NCI-H1048 (cell line): ENCODE measurements around the gene ARHGEF5.
A peak's percentile ranks its signal among the peaks of the same experiment; 100 is the strongest.
"Not testable (repeated sequence)": the region's sequence is repeated elsewhere in the genome, so short reads cannot be mapped to it uniquely, and the experiment has no call there.

Source experiments
- DNase-seq: peaks from one replicate; lab custom pipeline; 2025; lab: John Stamatoyannopoulos, UW

ARHGEF5 gene

GRCh38 chr7:144384071-144384470 lies 28.9 kb downstream of the ARHGEF5 start:
- DNase-seq: no peak

- no peak for DNase-seq
These were observed 29.5 kb downstream of the ARHGEF5 start for GRCh38 chr7:144384555-144385245.

- DNase-seq: no peak
These were observed 31.5 kb downstream of the ARHGEF5 start for GRCh38 chr7:144386741-144387140.

- no peak for DNase-seq
These were observed 33.7 kb downstream of the ARHGEF5 start for GRCh38 chr7:144388950-144389349.

- no peak for DNase-seq
These were observed 35.3 kb downstream of the ARHGEF5 start for GRCh38 chr7:144390481-144390880.

GRCh38 chr7:144391014-144391413 lies 35.8 kb downstream of the ARHGEF5 start:
- no peak for DNase-seq

GRCh38 chr7:144391823-144392255 lies 36.6 kb downstream of the ARHGEF5 start:
- DNase-seq: no peak

GRCh38 chr7:144397086-144397485 lies 41.9 kb downstream of the ARHGEF5 start:
- DNase-seq: no peak

GRCh38 chr7:144398291-144398690 lies 43.1 kb downstream of the ARHGEF5 start:
- no peak for DNase-seq

GRCh38 chr7:144398911-144399310 lies 43.7 kb downstream of the ARHGEF5 start:
- no peak for DNase-seq

GRCh38 chr7:144399946-144400345 lies 44.7 kb downstream of the ARHGEF5 start:
- DNase-seq: no peak

- no peak for DNase-seq
These were observed 46.3 kb downstream of the ARHGEF5 start for GRCh38 chr7:144401490-144401889.

- no peak for DNase-seq
These were observed 47.9 kb downstream of the ARHGEF5 start for GRCh38 chr7:144403102-144403501.

- no peak for DNase-seq
These were observed 48.5 kb downstream of the ARHGEF5 start, which contains the start of gene NOBOX for GRCh38 chr7:144403649-144404061. TSS of gene NOBOX (minus strand) at chr7:144403693.

- DNase-seq: no peak
These were observed 49.7 kb downstream of the ARHGEF5 start for GRCh38 chr7:144404946-144405345.

GRCh38 chr7:144407266-144407931 lies 52.2 kb downstream of the ARHGEF5 start:
- DNase-seq: peak; percentile 62

- no peak for DNase-seq
These were observed 52.9 kb downstream of the ARHGEF5 start for GRCh38 chr7:144408121-144408520.

- DNase-seq: no peak
These were observed 55.2 kb downstream of the ARHGEF5 start for GRCh38 chr7:144410441-144410840.

GRCh38 chr7:144414815-144415214 lies 59.6 kb downstream of the ARHGEF5 start:
- DNase-seq: no peak

GRCh38 chr7:144415858-144416257 lies 60.7 kb downstream of the ARHGEF5 start:
- no peak for DNase-seq

GRCh38 chr7:144416341-144416740 lies 61.1 kb downstream of the ARHGEF5 start:
- no peak for DNase-seq

GRCh38 chr7:144418931-144419330 lies 63.7 kb downstream of the ARHGEF5 start:
- DNase-seq: not testable (repeated sequence)

- not testable (repeated sequence) for DNase-seq
These were observed 72.3 kb downstream of the ARHGEF5 start for GRCh38 chr7:144427539-144427938.

- no peak for DNase-seq
These were observed 73.2 kb downstream of the ARHGEF5 start for GRCh38 chr7:144428431-144428830.
